ENCODE data around the gene TPRX2.
"Not testable (repeated sequence)": the region's sequence is repeated elsewhere in the genome, so short reads cannot be mapped to it uniquely, and the experiment has no call there.

- not testable (repeated sequence) for TF ChIP-seq ZNF274 (IDR thresholded peaks at IDR 0.05; ENCODE audit: low read depth, low read length); YY1 (IDR thresholded peaks at IDR 0.05; ENCODE audit: insufficient read depth, insufficient read length)
Measured at GRCh38 chr19:47879385-47879784, 20.4 kb downstream of the TPRX2 start.
